Choroid plexus epithelial cell (primary cell): ENCODE data around the gene DNASE2.
"Not testable (repeated sequence)": the region's sequence is repeated elsewhere in the genome, so short reads cannot be mapped to it uniquely, and the experiment has no call there.

Experiments
- DNase-seq: peaks from one replicate; pipeline ENCODE4 v3.0.0-alpha.2; 2010; ENCODE audit warnings: low read depth
- H3K4me3 ChIP-seq: 2 replicates; pipeline ENCODE4 v1.5.1; 2011; ENCODE audit warnings: low read depth, mild to moderate bottlenecking, control low read depth, low read length, moderate library complexity
- CTCF ChIP-seq: conservative IDR thresholded peaks from 2 replicates; pipeline ENCODE4 v1.5.1; 2011; ENCODE audit warnings: low read depth, mild to moderate bottlenecking, control low read depth, inconsistent platforms, low read length, moderate library complexity

Gene DNASE2, protein sequence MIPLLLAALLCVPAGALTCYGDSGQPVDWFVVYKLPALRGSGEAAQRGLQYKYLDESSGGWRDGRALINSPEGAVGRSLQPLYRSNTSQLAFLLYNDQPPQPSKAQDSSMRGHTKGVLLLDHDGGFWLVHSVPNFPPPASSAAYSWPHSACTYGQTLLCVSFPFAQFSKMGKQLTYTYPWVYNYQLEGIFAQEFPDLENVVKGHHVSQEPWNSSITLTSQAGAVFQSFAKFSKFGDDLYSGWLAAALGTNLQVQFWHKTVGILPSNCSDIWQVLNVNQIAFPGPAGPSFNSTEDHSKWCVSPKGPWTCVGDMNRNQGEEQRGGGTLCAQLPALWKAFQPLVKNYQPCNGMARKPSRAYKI

DNA sequence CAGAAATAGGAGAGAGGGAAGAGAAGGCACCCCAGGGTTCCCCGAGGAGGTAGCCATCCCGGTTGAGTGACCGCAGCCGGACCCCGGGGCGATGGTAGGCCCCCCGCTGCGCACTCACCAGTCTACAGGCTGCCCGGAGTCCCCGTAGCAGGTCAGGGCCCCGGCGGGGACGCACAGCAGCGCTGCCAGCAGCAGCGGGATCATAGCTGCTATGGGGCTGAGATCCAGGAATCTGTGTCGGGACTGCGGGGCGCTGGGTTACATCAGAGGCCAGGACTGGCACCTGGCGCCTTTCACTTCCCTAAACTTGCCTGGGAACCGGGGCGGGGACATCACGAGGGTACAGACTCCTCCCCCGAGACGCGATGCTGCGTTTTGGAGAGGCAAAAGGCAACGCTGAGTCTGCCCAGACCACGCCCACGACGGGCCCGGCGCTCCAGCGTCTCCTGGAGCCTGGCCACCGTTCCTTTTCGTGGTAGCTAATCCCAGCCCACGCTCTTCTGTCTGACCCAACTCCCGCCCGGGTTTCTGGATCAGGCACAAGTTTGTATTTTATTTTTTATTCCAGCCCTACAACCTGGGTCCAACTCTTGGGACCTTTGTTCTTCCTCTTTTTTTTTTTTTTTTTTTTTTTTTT, at the start of gene DNASE2:
TSS of gene DNASE2 (minus strand) at position 278 of the 637 bp plus-strand sequence. CDS start at position 204, 74 bp downstream.
- H3K4me3 ChIP-seq, result peak within 1 kb of the TSS; percentile 79
- TF ChIP-seq CTCF, result no peak
- peak; percentile 87 for DNase-seq

GRCh38 chr19:12930002-12930645, 48.9 kb upstream of the DNASE2 start:
- TF ChIP-seq CTCF, result no peak
- no peak overlapping the region for H3K4me3 ChIP-seq
- no peak for DNase-seq

- no peak overlapping the region for H3K4me3 ChIP-seq
- TF ChIP-seq CTCF, result no peak
- DNase-seq, result no peak
Measured at GRCh38 chr19:12924621-12925310, 43.5 kb upstream of the DNASE2 start.

GRCh38 chr19:12922959-12923358, 41.7 kb upstream of the DNASE2 start:
- no peak for TF ChIP-seq CTCF
- H3K4me3 ChIP-seq, result no peak overlapping the region
- DNase-seq, result no peak

GRCh38 chr19:12921047-12921446, 39.8 kb upstream of the DNASE2 start:
- no peak overlapping the region for H3K4me3 ChIP-seq
- no peak for DNase-seq
- TF ChIP-seq CTCF, result no peak

- DNase-seq, result no peak
- TF ChIP-seq CTCF, result no peak
- H3K4me3 ChIP-seq, result no peak overlapping the region
Measured at GRCh38 chr19:12918253-12918652, 37.0 kb upstream of the DNASE2 start.

- DNase-seq, H3K4me3 ChIP-seq: not testable (repeated sequence)
Measured at GRCh38 chr19:12915860-12916259, 34.6 kb upstream of the DNASE2 start.
